T-helper 22 cell (primary cell): Measurements from ENCODE around the gene SYMPK.
"Not testable (repeated sequence)": the region's sequence is repeated elsewhere in the genome, so short reads cannot be mapped to it uniquely, and the experiment has no call there.

Experiments used
- DNase-seq: peaks from one replicate; pipeline ENCODE4 v3.0.0-alpha.2; 2020; ENCODE audit warnings: low read depth

SYMPK gene

GRCh38 chr19:45885556-45886426, 22.8 kb upstream of the SYMPK start, which contains the start of gene IRF2BP1:
TSS of gene IRF2BP1 (minus strand) at chr19:45886141. CDS start at chr19:45885774, 367 bp downstream.
- peak; percentile 81 for DNase-seq

DNA sequence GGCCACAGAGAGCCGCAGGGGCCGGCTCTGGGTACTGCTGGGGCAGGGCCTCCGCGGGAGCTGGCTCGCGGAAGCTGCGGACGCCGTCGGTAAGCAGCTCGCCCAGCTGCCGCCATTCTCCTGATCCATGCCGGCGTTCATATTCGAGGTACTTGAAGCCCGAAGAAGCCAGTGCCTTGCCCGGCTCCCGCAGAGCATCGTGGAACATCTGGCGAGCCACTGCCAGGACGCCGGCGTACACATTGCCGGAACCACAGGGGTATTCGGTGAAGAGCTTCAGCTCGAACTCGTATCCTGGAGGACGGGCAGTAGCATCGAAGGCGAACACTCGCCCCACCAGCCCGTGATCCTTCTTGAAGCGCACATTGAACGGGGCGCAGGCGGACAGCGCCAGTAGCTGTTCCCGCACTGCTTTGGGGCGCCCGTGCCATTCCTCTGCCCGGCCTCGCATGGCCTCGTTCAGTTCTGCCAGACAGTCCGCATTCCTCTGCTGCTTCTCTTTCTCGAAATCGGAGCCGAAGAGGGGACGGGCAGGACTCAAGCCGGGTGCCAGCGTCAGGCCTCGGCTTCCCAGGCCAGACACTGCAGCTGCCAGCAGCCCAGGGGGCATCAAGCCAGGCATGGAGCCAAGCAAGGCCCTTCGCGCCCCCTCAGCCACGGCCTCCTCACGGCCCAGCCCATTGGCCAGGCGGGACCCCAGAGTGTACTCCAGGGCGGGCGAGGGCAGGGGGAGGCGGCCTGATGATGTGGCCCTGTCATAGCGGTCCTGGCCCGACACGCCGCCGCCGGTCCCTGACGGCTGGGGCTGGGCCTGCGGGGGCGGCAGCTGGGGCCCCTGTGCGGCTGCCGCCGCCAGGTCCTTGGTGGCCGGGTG, 22.0 kb upstream of the SYMPK start:
- no peak for DNase-seq

- no peak for DNase-seq
These were observed 21.1 kb upstream of the SYMPK start for GRCh38 chr19:45883881-45884681.

DNA sequence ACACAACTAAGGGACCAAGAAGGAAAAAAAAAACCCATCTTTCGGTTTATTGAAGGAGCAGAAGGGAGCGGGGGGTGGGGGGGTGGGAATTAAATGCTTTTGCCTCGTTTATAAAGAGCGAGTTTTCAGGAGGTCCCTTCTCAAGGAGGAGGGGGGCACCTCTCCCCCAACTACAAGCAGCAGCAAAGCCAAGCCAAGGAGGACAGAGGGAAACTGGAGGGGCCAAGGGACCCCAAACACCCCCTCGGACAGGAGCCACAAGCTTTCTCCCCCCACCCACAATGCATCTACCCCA, 20.6 kb upstream of the SYMPK start:
- no peak for DNase-seq

DNA sequence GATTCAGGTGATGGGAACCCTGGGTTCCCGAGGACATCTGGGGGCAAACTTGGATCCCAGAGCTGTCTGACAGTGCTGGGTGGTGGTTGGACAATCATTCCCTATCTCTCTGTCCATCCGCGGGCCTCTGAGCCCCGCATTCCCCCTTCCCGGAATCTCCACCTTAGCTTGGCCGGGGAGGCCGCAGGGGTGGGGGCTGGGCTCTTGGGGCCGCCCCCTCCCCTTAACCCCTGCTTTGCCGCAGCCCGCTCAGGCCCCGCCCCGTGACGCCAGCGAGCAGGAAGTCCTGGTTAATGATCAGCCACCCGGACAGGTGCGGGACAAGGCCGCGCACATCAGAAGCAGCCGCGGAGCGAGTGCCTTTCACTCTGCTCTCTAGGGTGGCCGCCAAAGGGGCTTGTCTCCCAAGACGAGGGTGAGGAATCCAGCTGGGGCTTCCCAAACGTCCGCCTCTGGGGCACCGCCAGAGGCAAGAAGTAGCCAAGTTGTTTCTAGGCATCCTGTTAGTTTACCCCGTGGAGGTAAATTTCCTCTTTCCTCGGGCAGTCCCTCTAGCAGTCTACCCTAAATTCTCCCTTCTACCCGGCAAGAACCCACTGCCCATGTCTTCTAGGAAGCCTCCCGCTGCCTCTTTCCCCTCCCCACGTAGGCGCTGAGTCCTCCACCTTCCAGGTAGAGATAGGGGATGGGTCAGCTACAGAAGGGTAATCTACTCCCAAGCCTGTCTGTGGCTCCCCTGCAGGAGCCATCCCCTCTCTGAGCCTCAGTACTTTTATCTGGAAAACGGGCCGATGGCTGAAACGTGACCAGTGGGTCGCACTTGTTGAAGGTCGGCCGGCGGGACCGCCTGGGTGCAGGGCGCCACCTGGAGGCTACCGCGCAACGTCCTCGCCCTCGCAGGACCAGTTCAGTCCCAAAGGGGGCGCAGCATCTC, 20.0 kb upstream of the SYMPK start:
- peak; percentile 58 for DNase-seq

DNA sequence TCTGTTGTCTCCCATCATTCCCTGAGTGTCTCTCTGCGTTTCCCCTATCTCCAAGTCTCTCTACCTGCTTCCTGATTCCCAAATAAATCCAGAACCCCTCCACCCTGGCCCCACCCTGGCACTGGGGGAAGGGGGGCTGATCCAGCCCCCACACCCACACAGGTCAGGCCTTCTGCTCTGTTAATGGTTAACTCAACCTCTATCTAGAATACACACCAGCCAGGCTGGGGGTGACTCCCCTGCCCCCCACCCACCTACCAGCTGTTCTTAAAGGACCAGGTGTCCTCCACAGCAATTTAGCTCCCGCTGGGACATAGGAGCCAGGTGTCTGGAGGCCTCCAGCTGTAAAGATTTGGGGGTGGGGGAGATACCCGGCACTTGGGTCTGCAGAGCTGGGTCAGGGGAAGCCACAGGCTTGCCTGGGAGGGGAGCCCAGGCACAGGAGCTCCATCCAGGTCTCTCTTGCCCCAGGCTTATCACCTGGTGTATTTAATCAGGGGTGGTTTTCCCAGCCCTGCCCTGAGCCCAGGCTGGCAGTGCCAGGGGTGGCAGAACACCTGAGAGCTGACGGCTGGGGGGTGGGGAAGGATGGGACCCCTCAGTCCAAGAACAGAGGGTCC, 19.1 kb upstream of the SYMPK start:
- no peak for DNase-seq

- no peak for DNase-seq
These were observed 18.3 kb upstream of the SYMPK start for GRCh38 chr19:45881082-45881908.

- no peak for DNase-seq
These were observed 17.0 kb upstream of the SYMPK start for GRCh38 chr19:45879971-45880370.

DNA sequence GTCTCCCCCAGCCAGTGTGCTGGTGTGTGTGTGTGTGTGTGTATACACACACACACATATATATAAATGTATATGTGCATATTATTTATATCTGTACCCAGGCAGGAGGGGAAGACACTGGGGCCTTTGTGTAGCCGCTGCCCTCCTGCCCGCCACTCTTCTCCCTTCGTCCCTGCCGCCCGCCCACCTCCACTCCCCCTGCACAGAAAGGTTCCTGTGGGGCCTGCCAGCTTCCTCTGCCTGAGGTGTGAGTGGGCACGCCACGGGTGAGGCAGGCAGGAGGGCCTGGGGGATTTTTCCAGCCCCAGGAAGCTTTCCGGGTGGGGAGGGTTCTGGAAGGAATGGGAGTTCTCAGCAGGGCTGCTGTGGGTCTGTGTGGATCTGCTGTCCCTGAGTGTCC, 16.1 kb upstream of the SYMPK start:
- DNase-seq: no peak

GRCh38 chr19:45878043-45878794, 15.3 kb upstream of the SYMPK start:
- DNase-seq: no peak

DNA sequence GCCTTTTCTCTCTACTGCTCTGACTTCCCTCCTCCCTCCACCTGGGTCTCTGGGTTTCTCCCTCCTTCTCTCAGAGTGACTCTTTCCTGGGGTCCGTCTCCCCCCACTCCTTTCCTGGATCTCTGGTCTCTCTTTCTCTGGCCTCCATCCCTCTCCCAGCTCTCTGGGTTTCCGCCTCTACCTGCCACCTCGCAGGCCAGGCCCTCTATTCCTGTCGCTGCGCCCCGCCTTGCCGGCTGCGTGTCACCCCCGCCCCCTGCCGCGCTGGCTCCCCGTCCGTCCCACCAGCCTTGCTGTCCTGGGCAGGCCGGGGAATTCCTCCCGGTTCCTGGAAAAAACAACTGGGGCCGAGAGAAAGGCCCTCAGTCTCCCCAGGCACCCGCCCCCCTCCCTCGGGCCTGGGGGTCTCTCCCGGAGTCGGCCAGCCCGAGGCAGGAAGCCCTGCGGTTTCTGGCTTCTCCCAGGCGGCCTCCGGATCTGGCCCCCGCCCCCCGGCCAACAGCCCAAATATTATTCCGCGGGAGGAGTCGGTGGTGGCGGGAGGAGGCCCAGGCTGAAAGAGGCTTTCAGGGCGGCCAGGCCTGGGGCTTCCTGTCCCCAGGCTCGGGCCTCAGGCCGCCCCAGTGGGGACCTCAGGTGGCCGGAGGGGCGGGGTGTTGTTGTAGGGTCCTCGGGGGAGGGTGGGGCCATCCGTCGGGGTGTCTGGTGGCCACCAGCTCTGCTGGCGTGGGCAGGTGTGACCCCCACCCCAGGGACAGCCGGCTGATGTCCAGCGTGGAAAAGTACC, 13.7 kb upstream of the SYMPK start:
- DNase-seq: no peak

DNA sequence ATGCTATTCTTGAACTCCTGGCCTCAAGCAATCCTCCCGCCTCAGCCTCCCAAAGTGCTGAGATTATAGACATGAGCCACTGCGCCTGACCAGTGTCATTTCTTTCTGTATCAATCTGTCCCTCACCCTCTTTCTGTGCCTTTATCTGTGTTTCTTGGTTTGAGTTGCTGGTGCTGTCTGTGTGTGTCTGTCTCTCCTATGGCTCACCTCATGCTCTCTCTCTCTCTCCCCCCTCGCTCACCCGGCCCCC, 13.1 kb upstream of the SYMPK start:
- DNase-seq: no peak

DNA sequence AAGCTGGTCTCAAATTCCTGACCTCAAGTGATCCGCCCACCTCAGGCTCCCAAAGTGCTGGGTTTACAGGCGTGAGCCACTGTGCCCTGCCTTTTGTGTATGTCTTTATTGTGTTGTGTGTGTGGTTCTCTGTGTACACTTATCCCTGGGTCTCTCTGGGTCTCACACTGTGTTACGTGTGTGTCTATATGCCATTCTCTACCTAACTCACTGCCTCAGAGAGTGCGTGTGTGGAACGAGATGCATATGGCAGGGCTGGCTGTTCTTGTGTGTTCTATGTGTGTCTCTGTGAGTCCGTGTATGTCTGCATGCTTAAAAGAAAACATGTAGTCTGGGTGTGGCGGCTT, 11.6 kb upstream of the SYMPK start:
- no peak for DNase-seq

DNA sequence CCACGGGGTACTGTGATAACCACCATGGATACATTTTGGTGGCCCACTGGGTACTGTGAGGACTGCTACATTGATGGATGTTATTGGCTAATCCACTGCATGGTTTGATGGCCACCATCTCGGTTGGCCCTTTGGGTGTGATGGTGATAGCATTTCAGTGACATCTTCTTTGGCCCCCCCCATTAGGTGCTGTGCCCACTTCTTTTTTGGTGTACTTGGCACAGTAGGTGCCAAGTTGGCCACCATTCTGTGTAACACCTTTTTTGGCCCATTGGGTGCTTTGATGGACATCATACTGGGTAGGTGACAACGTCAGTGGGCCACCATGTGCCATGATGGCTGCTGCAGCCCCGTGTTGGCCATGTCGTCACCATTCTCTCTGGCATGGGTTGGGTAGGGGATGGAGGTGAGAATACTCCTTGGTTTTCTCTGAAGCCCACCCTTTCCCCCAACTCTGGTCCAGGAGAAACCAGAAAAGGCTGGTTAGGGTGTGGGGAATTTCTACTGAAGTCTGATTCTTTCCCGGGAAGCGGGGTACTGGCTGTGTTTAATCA, 10.3 kb upstream of the SYMPK start:
- DNase-seq: no peak

DNA sequence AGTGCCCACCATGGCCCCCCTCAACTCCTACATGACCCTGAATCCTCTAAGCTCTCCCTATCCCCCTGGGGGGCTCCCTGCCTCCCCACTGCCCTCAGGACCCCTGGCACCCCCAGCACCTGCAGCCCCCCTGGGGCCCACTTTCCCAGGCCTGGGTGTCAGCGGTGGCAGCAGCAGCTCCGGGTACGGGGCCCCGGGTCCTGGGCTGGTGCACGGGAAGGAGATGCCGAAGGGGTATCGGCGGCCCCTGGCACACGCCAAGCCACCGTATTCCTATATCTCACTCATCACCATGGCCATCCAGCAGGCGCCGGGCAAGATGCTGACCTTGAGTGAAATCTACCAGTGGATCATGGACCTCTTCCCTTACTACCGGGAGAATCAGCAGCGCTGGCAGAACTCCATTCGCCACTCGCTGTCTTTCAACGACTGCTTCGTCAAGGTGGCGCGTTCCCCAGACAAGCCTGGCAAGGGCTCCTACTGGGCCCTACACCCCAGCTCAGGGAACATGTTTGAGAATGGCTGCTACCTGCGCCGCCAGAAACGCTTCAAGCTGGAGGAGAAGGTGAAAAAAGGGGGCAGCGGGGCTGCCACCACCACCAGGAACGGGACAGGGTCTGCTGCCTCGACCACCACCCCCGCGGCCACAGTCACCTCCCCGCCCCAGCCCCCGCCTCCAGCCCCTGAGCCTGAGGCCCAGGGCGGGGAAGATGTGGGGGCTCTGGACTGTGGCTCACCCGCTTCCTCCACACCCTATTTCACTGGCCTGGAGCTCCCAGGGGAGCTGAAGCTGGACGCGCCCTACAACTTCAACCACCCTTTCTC, 9.4 kb upstream of the SYMPK start:
- no peak for DNase-seq

GRCh38 chr19:45870798-45871197, 7.9 kb upstream of the SYMPK start:
- no peak for DNase-seq

- DNase-seq: not testable (repeated sequence)
These were observed 4.3 kb upstream of the SYMPK start for GRCh38 chr19:45867241-45867640.
